HG02943 (cell line): ENCODE measurements around the gene TMEM187.
"Not testable (repeated sequence)": the region's sequence is repeated elsewhere in the genome, so short reads cannot be mapped to it uniquely, and the experiment has no call there.

Experiments used
- ATAC-seq: cut with Tn5 transposase; IDR thresholded peaks from one replicate; pipeline ENCODE4 v1.9.1; 2021; ENCODE audit warnings: mild to moderate bottlenecking, low read depth, moderate library complexity; ENCODE audit not compliant: unreplicated experiment

The TMEM187 gene

GRCh38 chrX:153969904-153970356, 2.6 kb upstream of the TMEM187 start:
- ATAC-seq, result no peak

GRCh38 chrX:153970357-153971123, 2.0 kb upstream of the TMEM187 start:
- ATAC-seq, result peak; percentile 1

GRCh38 chrX:153971124-153971449, 1.5 kb upstream of the TMEM187 start:
- peak; percentile 45 for ATAC-seq

- peak; percentile 43 for ATAC-seq
Measured at GRCh38 chrX:153971450-153972367, 845 bp upstream of the TMEM187 start, which contains the start of gene HCFC1. Gene HCFC1, minus strand, starts transcription at chrX:153971818. Its CDS starts 978 bp downstream, at chrX:153970840.

- no peak for ATAC-seq
Measured at GRCh38 chrX:153973127-153974002, 811 bp downstream of the TMEM187 start.

- ATAC-seq, result no peak
Measured at GRCh38 chrX:153974003-153974725, 1.6 kb downstream of the TMEM187 start.

- no peak for ATAC-seq
Measured at GRCh38 chrX:153974726-153975286, 2.3 kb downstream of the TMEM187 start.

GRCh38 chrX:153980394-153980793, 7.8 kb downstream of the TMEM187 start:
- not testable (repeated sequence) for ATAC-seq

- no peak for ATAC-seq
Measured at GRCh38 chrX:153981231-153981630, 8.7 kb downstream of the TMEM187 start.

GRCh38 chrX:153981771-153982533, 9.4 kb downstream of the TMEM187 start:
- no peak for ATAC-seq

GRCh38 chrX:153983321-153983801, 10.8 kb downstream of the TMEM187 start:
- no peak for ATAC-seq

GRCh38 chrX:153984351-153985178, 12.0 kb downstream of the TMEM187 start:
- ATAC-seq, result no peak

GRCh38 chrX:153988493-153988892, 15.9 kb downstream of the TMEM187 start:
- ATAC-seq, result no peak

GRCh38 chrX:153989973-153990655, 17.6 kb downstream of the TMEM187 start:
- ATAC-seq, result no peak

GRCh38 chrX:153991013-153991580, 18.5 kb downstream of the TMEM187 start:
- no peak for ATAC-seq

- ATAC-seq, result no peak
Measured at GRCh38 chrX:153992180-153992579, 19.6 kb downstream of the TMEM187 start.

- ATAC-seq, result no peak
Measured at GRCh38 chrX:153993079-153993478, 20.5 kb downstream of the TMEM187 start.
